HepG2 (cell line): ENCODE results near the gene PGAP3. TPM values are rescaled to one million over a fixed set of nuclear protein-coding genes. Genes with fewer than 3 reads are reported as not detected.
"Not testable (repeated sequence)": the region's sequence is repeated elsewhere in the genome, so short reads cannot be mapped to it uniquely, and the experiment has no call there.

Experiments
- ELF4 ChIP-seq: sonication (generic); formaldehyde crosslinking; IDR thresholded peaks from 2 replicates; pipeline ENCODE4 v1.5.0; 2020; ENCODE audit warnings: missing genetic modification reagents, mild to moderate bottlenecking, moderate library complexity, borderline replicate concordance
- GABPA ChIP-seq, 2 experiments: IDR thresholded peaks; 2 replicates each; pipeline ENCODE4 v1.6.1; 2011 to 2016; ENCODE audit warnings: low read depth in 2 of 2, low read length in 1 of 2, missing biosample characterization in 1 of 2, missing genetic modification characterization in 1 of 2
- TGIF2 ChIP-seq: IDR thresholded peaks from 2 replicates; pipeline ENCODE4 v1.6.1; 2016; ENCODE audit warnings: control low read depth, missing compliant biosample characterization
- ZMYM3 ChIP-seq: sonication (generic); formaldehyde crosslinking; IDR thresholded peaks from 2 replicates; pipeline ENCODE4 v1.5.1; 2020; ENCODE audit warnings: mild to moderate bottlenecking, missing genetic modification reagents
- ZNF230 ChIP-seq: sonication (generic); formaldehyde crosslinking; IDR thresholded peaks from 2 replicates; pipeline ENCODE4 v1.4.0; 2020; ENCODE audit warnings: mild to moderate bottlenecking, missing genetic modification reagents
- polyA plus RNA-seq, 8 experiments: library from polyadenylated mRNA; depleted of rRNA in 3 of 8; stranded (reverse) in 7 of 8; unstranded in 1 of 8; fragments of >200 nt; fragmentation: Illumina TruSeq in 4 of 8; extraction: Trizol in 4 of 8; gene quantifications; 2 replicates each; pipeline versions ENCODE4 v1.2.1 to v1.2.3, GENCODE V29; 2011 to 2016; ENCODE audit warnings: low read depth in 4 of 8, missing spikeins in 1 of 8, mixed read lengths in 1 of 8; ENCODE audit not compliant: insufficient read depth in 1 of 8
- total RNA-seq, 5 experiments: library from RNA; depleted of rRNA; stranded (reverse); fragments of >200 nt; fragmentation: Illumina TruSeq; extraction: Trizol; gene quantifications; 2 replicates each; pipeline ENCODE4 v1.2.3, GENCODE V29; 2016; ENCODE audit warnings: low read depth in 1 of 5
- TF ChIP-seq, protein P1 (sequence below): sonication (generic); formaldehyde crosslinking; IDR thresholded peaks from 2 replicates; pipeline ENCODE4 v1.5.0; 2020; ENCODE audit warnings: mild to moderate bottlenecking, missing genetic modification reagents, borderline replicate concordance
- TF ChIP-seq, protein P2 (sequence below): sonication (generic); formaldehyde crosslinking; IDR thresholded peaks from 2 replicates; pipeline ENCODE4 v1.5.0; 2020; ENCODE audit warnings: mild to moderate bottlenecking, missing genetic modification reagents
- TF ChIP-seq, protein P3 (sequence below): sonication (generic); formaldehyde crosslinking; IDR thresholded peaks from 2 replicates; pipeline ENCODE4 v1.5.1; 2020; ENCODE audit warnings: missing genetic modification reagents, mild to moderate bottlenecking, borderline replicate concordance
- TF ChIP-seq, protein P4 (sequence below): sonication (generic); formaldehyde crosslinking; conservative IDR thresholded peaks from 2 replicates; pipeline ENCODE4 v1.4.0; 2020; ENCODE audit warnings: mild to moderate bottlenecking, missing genetic modification reagents, moderate library complexity

The PGAP3 gene
- total and polyA plus RNA-seq, 2 of the 13 experiments (the other 11 are each of a cell fraction or from before 2014, with no cell fraction given): 11.9 to 14.6 TPM

DNA sequence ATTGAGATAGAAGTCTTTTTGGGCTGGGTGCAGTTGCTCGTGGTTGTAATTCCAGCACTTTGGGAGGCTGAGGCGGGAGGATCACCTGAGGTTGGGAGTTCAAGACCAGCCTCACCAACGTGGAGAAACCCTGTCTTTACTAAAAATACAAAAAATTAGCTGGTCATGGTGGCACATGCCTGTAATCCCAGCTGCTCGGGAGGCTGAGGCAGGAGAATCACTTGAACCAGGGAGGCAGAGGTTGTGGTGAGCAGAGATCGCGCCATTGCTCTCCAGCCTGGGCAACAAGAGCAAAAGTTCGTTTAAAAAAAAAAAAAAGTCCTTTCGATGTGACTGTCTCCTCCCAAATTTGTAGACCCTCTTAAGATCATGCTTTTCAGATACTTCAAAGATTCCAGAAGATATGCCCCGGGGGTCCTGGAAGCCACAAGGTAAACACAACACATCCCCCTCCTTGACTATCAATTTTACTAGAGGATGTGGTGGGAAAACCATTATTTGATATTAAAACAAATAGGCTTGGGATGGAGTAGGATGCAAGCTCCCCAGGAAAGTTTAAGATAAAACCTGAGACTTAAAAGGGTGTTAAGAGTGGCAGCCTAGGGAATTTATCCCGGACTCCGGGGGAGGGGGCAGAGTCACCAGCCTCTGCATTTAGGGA lies 11.4 kb upstream of the PGAP3 start (continued):
- TF ChIP-seq, protein P1, sequence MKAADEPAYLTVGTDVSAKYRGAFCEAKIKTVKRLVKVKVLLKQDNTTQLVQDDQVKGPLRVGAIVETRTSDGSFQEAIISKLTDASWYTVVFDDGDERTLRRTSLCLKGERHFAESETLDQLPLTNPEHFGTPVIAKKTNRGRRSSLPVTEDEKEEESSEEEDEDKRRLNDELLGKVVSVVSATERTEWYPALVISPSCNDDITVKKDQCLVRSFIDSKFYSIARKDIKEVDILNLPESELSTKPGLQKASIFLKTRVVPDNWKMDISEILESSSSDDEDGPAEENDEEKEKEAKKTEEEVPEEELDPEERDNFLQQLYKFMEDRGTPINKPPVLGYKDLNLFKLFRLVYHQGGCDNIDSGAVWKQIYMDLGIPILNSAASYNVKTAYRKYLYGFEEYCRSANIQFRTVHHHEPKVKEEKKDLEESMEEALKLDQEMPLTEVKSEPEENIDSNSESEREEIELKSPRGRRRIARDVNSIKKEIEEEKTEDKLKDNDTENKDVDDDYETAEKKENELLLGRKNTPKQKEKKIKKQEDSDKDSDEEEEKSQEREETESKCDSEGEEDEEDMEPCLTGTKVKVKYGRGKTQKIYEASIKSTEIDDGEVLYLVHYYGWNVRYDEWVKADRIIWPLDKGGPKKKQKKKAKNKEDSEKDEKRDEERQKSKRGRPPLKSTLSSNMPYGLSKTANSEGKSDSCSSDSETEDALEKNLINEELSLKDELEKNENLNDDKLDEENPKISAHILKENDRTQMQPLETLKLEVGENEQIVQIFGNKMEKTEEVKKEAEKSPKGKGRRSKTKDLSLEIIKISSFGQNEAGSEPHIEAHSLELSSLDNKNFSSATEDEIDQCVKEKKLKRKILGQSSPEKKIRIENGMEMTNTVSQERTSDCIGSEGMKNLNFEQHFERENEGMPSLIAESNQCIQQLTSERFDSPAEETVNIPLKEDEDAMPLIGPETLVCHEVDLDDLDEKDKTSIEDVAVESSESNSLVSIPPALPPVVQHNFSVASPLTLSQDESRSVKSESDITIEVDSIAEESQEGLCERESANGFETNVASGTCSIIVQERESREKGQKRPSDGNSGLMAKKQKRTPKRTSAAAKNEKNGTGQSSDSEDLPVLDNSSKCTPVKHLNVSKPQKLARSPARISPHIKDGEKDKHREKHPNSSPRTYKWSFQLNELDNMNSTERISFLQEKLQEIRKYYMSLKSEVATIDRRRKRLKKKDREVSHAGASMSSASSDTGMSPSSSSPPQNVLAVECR (CRISPR knock-in tag): 0 out of 2 replicates have a peak, but pooled peaks have one; percentile 15
- TF ChIP-seq TGIF2 (0 out of 2 replicates have a peak, but pooled peaks have one; percentile 12), ZNF230 (CRISPR knock-in tag) (0 out of 2 replicates have a peak, but pooled peaks have one; percentile 11), ZMYM3 (CRISPR knock-in tag) (0 out of 2 replicates have a peak, but pooled peaks have one; percentile 35), ELF4 (CRISPR knock-in tag) (peak; percentile 45; the same call in 1 of the 2 replicates), GABPA (CRISPR knock-in tag; IDR thresholded peaks at IDR 0.05; ENCODE audit: low read depth) (peak; percentile 23; the same call in 1 of the 2 replicates)
- TF ChIP-seq, protein P2, sequence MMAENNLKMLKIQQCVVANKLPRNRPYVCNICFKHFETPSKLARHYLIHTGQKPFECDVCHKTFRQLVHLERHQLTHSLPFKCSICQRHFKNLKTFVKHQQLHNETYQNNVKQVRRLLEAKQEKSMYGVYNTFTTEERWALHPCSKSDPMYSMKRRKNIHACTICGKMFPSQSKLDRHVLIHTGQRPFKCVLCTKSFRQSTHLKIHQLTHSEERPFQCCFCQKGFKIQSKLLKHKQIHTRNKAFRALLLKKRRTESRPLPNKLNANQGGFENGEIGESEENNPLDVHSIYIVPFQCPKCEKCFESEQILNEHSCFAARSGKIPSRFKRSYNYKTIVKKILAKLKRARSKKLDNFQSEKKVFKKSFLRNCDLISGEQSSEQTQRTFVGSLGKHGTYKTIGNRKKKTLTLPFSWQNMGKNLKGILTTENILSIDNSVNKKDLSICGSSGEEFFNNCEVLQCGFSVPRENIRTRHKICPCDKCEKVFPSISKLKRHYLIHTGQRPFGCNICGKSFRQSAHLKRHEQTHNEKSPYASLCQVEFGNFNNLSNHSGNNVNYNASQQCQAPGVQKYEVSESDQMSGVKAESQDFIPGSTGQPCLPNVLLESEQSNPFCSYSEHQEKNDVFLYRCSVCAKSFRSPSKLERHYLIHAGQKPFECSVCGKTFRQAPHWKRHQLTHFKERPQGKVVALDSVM (CRISPR knock-in tag): peak; percentile 64; the same call in 1 of the 2 replicates
- TF ChIP-seq, protein P3, sequence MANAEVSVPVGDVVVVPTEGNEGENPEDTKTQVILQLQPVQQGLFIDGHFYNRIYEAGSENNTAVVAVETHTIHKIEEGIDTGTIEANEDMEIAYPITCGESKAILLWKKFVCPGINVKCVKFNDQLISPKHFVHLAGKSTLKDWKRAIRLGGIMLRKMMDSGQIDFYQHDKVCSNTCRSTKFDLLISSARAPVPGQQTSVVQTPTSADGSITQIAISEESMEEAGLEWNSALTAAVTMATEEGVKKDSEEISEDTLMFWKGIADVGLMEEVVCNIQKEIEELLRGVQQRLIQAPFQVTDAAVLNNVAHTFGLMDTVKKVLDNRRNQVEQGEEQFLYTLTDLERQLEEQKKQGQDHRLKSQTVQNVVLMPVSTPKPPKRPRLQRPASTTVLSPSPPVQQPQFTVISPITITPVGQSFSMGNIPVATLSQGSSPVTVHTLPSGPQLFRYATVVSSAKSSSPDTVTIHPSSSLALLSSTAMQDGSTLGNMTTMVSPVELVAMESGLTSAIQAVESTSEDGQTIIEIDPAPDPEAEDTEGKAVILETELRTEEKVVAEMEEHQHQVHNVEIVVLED: 0 out of 2 replicates have a peak, but pooled peaks have one; percentile 17
- TF ChIP-seq, protein P4, sequence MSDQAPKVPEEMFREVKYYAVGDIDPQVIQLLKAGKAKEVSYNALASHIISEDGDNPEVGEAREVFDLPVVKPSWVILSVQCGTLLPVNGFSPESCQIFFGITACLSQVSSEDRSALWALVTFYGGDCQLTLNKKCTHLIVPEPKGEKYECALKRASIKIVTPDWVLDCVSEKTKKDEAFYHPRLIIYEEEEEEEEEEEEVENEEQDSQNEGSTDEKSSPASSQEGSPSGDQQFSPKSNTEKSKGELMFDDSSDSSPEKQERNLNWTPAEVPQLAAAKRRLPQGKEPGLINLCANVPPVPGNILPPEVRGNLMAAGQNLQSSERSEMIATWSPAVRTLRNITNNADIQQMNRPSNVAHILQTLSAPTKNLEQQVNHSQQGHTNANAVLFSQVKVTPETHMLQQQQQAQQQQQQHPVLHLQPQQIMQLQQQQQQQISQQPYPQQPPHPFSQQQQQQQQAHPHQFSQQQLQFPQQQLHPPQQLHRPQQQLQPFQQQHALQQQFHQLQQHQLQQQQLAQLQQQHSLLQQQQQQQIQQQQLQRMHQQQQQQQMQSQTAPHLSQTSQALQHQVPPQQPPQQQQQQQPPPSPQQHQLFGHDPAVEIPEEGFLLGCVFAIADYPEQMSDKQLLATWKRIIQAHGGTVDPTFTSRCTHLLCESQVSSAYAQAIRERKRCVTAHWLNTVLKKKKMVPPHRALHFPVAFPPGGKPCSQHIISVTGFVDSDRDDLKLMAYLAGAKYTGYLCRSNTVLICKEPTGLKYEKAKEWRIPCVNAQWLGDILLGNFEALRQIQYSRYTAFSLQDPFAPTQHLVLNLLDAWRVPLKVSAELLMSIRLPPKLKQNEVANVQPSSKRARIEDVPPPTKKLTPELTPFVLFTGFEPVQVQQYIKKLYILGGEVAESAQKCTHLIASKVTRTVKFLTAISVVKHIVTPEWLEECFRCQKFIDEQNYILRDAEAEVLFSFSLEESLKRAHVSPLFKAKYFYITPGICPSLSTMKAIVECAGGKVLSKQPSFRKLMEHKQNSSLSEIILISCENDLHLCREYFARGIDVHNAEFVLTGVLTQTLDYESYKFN (CRISPR knock-in tag): 0 out of 2 replicates have a peak, but pooled peaks have one; percentile 25
- not testable (repeated sequence) for TF ChIP-seq GABPA (IDR thresholded peaks at IDR 0.05; ENCODE audit: low read depth, low read length)
- TF ChIP-seq, all 625 proteins: peak for 14; not testable (repeated sequence) for 611
